ENCODE measurements around the gene KCNK1. TPM values are rescaled to one million over a fixed set of nuclear protein-coding genes. Genes with fewer than 3 reads are reported as not detected.

The KCNK1 gene
- total RNA-seq, 6 experiments from 2014 or later: 1.1 to 7.6 (median 3.6) TPM

DNA sequence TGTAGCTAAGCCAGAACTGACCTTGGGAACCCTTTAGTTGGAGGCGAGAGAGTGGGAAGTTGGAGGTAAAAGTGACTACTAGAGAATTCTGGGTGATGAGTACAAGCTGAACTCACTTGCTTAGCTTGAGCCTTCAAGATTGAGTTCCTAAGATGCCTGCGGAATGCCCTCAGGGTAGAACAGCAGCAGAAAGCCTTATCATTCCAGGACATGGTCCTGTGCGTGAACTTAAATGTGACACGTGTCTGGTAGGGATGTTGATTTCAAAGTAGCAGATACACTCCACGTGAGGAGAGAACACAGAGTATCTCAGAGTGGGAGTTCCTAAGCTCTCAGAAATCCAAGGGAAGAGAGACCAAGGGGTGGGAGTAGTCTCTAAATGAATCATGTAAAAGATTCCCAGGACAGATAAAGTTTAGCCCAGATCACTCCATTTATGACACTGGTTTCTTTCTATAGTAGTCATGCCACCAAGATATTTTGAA is 60.1 kb downstream of the KCNK1 start:
- ATAC-seq (peak; percentile 16 to 43 (median 38)), DNase-seq (no peak)
- H3K9me3 ChIP-seq: no peaks in the 10 kb centered on the region
- WGBS (ENCODE audit: insufficient coverage, low coverage, low lambda C conversion rate, missing lambda C conversion rate): 41% methylated on average over 3 of the region's 5 CpGs
- intact Hi-C loops (cut with DNase I): no loop called here
- H3K4me3 ChIP-seq: peak overlapping the region in 1 of 3 donors; percentile 5
- no peaks in the 10 kb centered on the region for H3K27me3 ChIP-seq
- H3K27ac ChIP-seq: peak overlapping the region; percentile 45 to 83 (median 60)
- H3K36me3 ChIP-seq: no peaks in the 10 kb centered on the region
- peaks cover 0 to 16% (median 6%) of the 10 kb centered on the region in 4 donors for H3K4me1 ChIP-seq
- TF ChIP-seq, protein P1, sequence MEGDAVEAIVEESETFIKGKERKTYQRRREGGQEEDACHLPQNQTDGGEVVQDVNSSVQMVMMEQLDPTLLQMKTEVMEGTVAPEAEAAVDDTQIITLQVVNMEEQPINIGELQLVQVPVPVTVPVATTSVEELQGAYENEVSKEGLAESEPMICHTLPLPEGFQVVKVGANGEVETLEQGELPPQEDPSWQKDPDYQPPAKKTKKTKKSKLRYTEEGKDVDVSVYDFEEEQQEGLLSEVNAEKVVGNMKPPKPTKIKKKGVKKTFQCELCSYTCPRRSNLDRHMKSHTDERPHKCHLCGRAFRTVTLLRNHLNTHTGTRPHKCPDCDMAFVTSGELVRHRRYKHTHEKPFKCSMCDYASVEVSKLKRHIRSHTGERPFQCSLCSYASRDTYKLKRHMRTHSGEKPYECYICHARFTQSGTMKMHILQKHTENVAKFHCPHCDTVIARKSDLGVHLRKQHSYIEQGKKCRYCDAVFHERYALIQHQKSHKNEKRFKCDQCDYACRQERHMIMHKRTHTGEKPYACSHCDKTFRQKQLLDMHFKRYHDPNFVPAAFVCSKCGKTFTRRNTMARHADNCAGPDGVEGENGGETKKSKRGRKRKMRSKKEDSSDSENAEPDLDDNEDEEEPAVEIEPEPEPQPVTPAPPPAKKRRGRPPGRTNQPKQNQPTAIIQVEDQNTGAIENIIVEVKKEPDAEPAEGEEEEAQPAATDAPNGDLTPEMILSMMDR (IDR thresholded peaks at IDR 0.05): no peak
- no peak for TF ChIP-seq POLR2A (IDR thresholded peaks at IDR 0.05)

DNA sequence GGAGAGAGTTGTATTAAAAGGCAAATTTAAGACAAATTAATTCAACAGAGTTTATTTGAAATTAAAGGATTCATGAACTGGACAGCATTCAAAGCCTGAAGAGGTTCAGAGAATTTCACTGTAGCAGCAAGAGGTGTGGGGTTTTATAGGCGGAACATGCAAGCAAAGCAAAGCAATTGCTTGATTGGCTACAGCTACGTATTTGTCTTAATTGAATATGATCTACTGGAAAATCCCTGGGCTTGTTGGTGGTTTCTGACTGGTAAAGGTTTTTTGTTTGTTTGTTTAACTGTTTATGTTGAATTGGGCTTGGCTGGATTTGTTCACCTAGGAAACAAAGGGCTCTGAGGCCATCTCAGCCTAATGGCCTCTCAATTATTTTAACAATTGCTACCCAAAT is 61.5 kb downstream of the KCNK1 start:
- no peaks in the 10 kb centered on the region for H3K36me3 ChIP-seq
- H3K27ac ChIP-seq: no peak overlapping the region
- TF ChIP-seq, protein P1 (IDR thresholded peaks at IDR 0.05): no peak
- no peak for TF ChIP-seq POLR2A (IDR thresholded peaks at IDR 0.05)
- no peaks in the 10 kb centered on the region for H3K27me3 ChIP-seq
- ATAC-seq (no peak), DNase-seq (no peak)
- intact Hi-C loops (cut with DNase I): no loop called here
- no peak overlapping the region for H3K4me3 ChIP-seq
- H3K9me3 ChIP-seq: no peaks in the 10 kb centered on the region
- 89% methylated on average over 2 of the region's 2 CpGs for WGBS (ENCODE audit: insufficient coverage, low coverage, low lambda C conversion rate, missing lambda C conversion rate)
- H3K4me1 ChIP-seq: peaks cover 0 to 16% (median 6%) of the 10 kb centered on the region in 4 donors

DNA sequence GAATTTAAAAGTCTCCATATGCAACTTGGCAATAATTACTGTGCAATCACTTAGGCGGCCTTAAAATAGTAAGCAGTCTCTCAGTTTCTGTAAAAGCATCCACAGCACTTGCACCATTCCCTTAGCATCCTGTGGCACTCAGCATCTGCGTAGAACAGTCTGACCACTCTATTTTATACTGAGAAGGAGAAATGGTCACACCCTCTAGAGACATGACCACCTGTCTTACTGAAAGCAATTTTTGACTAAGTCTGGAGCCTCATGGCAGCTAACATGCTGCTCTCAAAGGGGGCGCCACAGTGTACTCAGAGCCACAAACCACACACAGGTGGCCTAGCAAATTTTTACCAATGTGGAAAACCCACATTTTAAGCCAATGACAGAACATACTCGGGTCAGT is 62.0 kb downstream of the KCNK1 start:
- DNase-seq: no peak
- WGBS (ENCODE audit: insufficient coverage, low coverage, low lambda C conversion rate, missing lambda C conversion rate): 91% methylated on average over 4 of the region's 4 CpGs
- intact Hi-C loops (cut with DNase I): no loop called here
- ATAC-seq: no peak
- TF ChIP-seq, protein P1 (IDR thresholded peaks at IDR 0.05): no peak
- no peak for TF ChIP-seq POLR2A (IDR thresholded peaks at IDR 0.05)
- no peaks in the 10 kb centered on the region for H3K36me3 ChIP-seq
- H3K4me3 ChIP-seq: no peak overlapping the region
- H3K27ac ChIP-seq: no peak overlapping the region
- H3K27me3 ChIP-seq: no peaks in the 10 kb centered on the region
- peaks cover 0 to 16% (median 6%) of the 10 kb centered on the region in 4 donors for H3K4me1 ChIP-seq
- no peaks in the 10 kb centered on the region for H3K9me3 ChIP-seq

DNA sequence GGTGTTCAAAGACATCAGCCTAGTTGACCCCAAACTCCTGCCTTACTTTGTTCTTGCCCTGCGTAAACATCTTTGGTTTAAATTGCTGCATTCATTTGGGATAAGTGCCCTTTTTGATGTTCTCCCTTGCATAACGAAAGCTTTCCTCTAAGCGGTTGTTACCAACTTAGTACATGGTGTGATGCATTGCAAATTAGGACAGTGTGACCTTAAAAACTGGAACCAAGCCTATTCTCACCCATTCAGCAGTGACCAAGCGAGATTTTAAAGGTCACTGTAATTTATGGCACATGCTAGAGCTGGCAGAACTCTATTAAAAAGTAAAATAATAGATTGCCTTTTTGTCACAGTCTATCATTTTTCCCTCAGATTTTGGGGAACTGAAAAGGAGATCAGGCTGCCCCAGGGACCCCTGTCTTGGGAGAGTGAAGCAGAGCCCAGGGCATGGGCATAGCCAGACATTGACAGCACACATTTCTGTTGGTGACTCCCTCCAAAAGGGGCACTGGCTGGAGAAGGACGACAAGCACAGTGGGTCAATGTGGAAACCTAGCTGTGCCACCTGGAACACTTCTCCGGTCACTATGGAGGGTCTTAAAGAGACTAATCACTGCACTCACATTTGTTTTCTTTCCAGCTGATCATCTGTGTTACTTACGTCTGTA is 63.9 kb downstream of the KCNK1 start:
- TF ChIP-seq POLR2A (IDR thresholded peaks at IDR 0.05): no peak
- H3K36me3 ChIP-seq: no peaks in the 10 kb centered on the region
- H3K4me1 ChIP-seq: peaks cover 0 to 14% (median 6%) of the 10 kb centered on the region in 4 donors
- no peaks in the 10 kb centered on the region for H3K27me3 ChIP-seq
- DNase-seq (no peak), ATAC-seq (no peak)
- H3K9me3 ChIP-seq: no peaks in the 10 kb centered on the region
- H3K4me3 ChIP-seq: no peak overlapping the region
- no peak overlapping the region for H3K27ac ChIP-seq
- intact Hi-C loops (cut with DNase I): no loop called here
- 66% methylated on average over 7 of the region's 7 CpGs for WGBS (ENCODE audit: insufficient coverage, low coverage, low lambda C conversion rate, missing lambda C conversion rate)

DNA sequence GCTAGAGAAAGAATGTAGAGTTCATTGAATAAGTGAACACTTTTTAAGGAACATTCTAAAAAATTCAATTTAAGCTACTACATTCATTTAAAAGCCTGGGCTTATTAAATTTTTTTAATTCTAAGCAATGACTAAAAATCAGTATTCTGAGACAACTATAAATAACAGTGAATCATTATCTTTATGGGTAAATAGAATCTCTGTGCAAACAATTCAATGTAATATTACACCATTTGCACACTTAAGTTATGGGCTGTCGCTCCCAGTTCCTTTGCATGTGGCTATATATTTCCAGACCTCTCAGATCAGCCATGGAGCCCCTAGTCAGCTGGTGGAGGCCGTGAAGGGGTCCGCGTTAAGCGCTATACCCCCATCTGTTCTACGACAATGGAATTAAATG is 65.1 kb downstream of the KCNK1 start:
- no peaks in the 10 kb centered on the region for H3K9me3 ChIP-seq
- no peaks in the 10 kb centered on the region for H3K27me3 ChIP-seq
- H3K4me3 ChIP-seq: no peak overlapping the region
- DNase-seq: no peak
- peaks cover 0 to 8% (median under 1%) of the 10 kb centered on the region in 4 donors for H3K4me1 ChIP-seq
- WGBS (ENCODE audit: insufficient coverage, low coverage, low lambda C conversion rate, missing lambda C conversion rate): 82% methylated on average over 6 of the region's 6 CpGs
- intact Hi-C loops (cut with DNase I): no loop called here
- TF ChIP-seq POLR2A (IDR thresholded peaks at IDR 0.05): no peak
- TF ChIP-seq, protein P1 (IDR thresholded peaks at IDR 0.05): no peak
- no peaks in the 10 kb centered on the region for H3K36me3 ChIP-seq
- H3K27ac ChIP-seq: no peak overlapping the region
- no peak for ATAC-seq
